Vagina (tissue), 2 donors: ENCODE results near the gene LRRC7.

ENCODE experiments used
- POLR2AphosphoS5 ChIP-seq, 2 donors: sonication (generic); formaldehyde crosslinking; IDR thresholded peaks; one replicate each; pipeline ENCODE4 v1.9.0; 2017; ENCODE audit warnings: antibody characterized with exemption in 2 of 2, mild to moderate bottlenecking in 2 of 2, low read depth in 1 of 2; ENCODE audit not compliant: insufficient read depth in 1 of 2
- TF ChIP-seq, protein P1 (sequence below), 3 experiments: fragments of 450-650 bp in 2 of 3; fragments of 200-600 bp in 1 of 3; sonication (generic) in 1 of 3; IDR thresholded peaks; one replicate each; pipeline ENCODE4 v1.5.1; 2017 to 2019; ENCODE audit warnings: antibody characterized with exemption in 3 of 3, mild to moderate bottlenecking in 2 of 3, moderate library complexity in 2 of 3

DNA sequence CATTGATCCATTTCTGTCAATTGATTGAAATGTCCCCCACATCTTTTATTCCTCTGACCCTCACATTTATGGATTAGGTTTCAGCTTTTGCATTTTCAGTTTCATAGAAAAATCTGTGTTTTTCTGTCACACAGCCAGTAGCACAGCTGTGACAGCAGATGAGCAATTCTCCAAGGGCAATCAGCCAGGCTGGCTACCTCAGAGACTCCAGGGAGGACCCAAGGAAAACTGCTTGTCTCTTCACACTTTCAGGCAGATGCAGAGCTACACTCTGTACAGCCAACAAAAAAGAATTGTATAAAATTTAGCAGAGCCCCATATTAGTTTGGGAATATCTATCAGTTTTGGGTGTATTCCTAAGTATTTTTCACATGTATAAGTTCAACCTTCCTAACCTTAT is 257.2 kb downstream of the LRRC7 start:
- TF ChIP-seq POLR2AphosphoS5 (IDR thresholded peaks at IDR 0.05; ENCODE audit: insufficient read depth in 1 of 2, low read depth in 1 of 2), result no peak
- TF ChIP-seq, protein P1, sequence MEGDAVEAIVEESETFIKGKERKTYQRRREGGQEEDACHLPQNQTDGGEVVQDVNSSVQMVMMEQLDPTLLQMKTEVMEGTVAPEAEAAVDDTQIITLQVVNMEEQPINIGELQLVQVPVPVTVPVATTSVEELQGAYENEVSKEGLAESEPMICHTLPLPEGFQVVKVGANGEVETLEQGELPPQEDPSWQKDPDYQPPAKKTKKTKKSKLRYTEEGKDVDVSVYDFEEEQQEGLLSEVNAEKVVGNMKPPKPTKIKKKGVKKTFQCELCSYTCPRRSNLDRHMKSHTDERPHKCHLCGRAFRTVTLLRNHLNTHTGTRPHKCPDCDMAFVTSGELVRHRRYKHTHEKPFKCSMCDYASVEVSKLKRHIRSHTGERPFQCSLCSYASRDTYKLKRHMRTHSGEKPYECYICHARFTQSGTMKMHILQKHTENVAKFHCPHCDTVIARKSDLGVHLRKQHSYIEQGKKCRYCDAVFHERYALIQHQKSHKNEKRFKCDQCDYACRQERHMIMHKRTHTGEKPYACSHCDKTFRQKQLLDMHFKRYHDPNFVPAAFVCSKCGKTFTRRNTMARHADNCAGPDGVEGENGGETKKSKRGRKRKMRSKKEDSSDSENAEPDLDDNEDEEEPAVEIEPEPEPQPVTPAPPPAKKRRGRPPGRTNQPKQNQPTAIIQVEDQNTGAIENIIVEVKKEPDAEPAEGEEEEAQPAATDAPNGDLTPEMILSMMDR (IDR thresholded peaks at IDR 0.05), result no peak
